Bronchial epithelial cell (primary cell): ENCODE data around the gene MARCHF3. TPM values are rescaled to one million over a fixed set of nuclear protein-coding genes. Genes with fewer than 3 reads are reported as not detected.

Source experiments
- DNase-seq: peaks from one replicate; pipeline ENCODE4 v3.0.0-alpha.2; 2010; ENCODE audit warnings: low read depth
- FAIRE-seq: peaks from 2 replicates; lab custom pipeline; 2011; peaks lifted over from hg19 to GRCh38; lab: Jason Lieb, UNC
- H3K27me3 ChIP-seq: 2 replicates; pipeline ENCODE4 v1.5.1; 2011; ENCODE audit warnings: low read length; ENCODE audit not compliant: control insufficient read depth, insufficient read depth
- H3K36me3 ChIP-seq: 2 replicates; pipeline ENCODE4 v1.5.1; 2011; ENCODE audit warnings: low read length; ENCODE audit not compliant: control insufficient read depth, insufficient read depth
- H3K4me3 ChIP-seq: 2 replicates; pipeline ENCODE4 v1.5.1; 2011; ENCODE audit warnings: mild to moderate bottlenecking, low read depth, low read length, control low read depth
- CTCF ChIP-seq: IDR thresholded peaks from 2 replicates; pipeline ENCODE4 v1.5.1; 2011; ENCODE audit warnings: mild to moderate bottlenecking, moderate library complexity, low read length, control low read depth, inconsistent platforms; ENCODE audit not compliant: insufficient read depth, severe bottlenecking
- total RNA-seq: library from RNA; depleted of rRNA; stranded (reverse); fragments of >200 nt; gene quantifications from 2 replicates; pipeline ENCODE4 v1.2.1, GENCODE V29; 2014

Gene MARCHF3
- total RNA-seq, 1 donor from 2014 or later: 1.6 TPM

- no peak for FAIRE-seq
These were observed 47.2 kb downstream of the MARCHF3 start for GRCh38 chr5:126982926-126983873.

GRCh38 chr5:126982202-126982601 lies 48.2 kb downstream of the MARCHF3 start:
- TF ChIP-seq CTCF: no peak
- Histone ChIP-seq H3K36me3 (no peaks in the 10 kb centered on the region), H3K4me3 (no peak overlapping the region), H3K27me3 (no peaks in the 10 kb centered on the region)
- no peak for DNase-seq
- no peak for FAIRE-seq

More at GRCh38 chr5:126982926-126983873, 47.2 kb downstream of the MARCHF3 start:
- TF ChIP-seq CTCF: no peak
- DNase-seq: no peak
- H3K36me3 ChIP-seq: no peaks in the 10 kb centered on the region
- no peaks in the 10 kb centered on the region for H3K27me3 ChIP-seq
- no peak overlapping the region for H3K4me3 ChIP-seq

DNA sequence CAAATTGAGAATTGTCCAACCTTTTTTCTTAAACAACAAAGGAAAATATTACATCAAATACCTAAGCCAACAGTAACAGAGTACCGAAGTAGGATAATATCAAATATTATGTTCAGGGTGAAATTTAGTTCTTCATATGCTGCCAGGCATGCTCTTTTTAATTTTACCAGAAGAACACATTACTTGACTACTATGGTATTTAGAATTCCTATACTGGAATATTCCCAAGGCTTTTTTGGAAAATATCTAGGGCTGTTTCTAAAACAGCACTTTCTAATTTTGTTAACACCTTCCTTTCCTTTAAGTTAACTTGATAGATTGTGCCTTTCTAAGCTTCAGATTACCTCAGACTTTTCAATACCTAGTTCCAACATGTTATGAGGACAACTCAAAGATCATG lies 48.7 kb downstream of the MARCHF3 start:
- no peak for FAIRE-seq
- Histone ChIP-seq H3K36me3 (no peaks in the 10 kb centered on the region), H3K4me3 (no peak overlapping the region), H3K27me3 (no peaks in the 10 kb centered on the region)
- no peak for TF ChIP-seq CTCF
- no peak for DNase-seq

GRCh38 chr5:126981222-126981621 lies 49.1 kb downstream of the MARCHF3 start:
- no peaks in the 10 kb centered on the region for H3K27me3 ChIP-seq
- FAIRE-seq (no peak), DNase-seq (no peak)
- H3K4me3 ChIP-seq: no peak overlapping the region
- H3K36me3 ChIP-seq: no peaks in the 10 kb centered on the region
- no peak for TF ChIP-seq CTCF

DNA sequence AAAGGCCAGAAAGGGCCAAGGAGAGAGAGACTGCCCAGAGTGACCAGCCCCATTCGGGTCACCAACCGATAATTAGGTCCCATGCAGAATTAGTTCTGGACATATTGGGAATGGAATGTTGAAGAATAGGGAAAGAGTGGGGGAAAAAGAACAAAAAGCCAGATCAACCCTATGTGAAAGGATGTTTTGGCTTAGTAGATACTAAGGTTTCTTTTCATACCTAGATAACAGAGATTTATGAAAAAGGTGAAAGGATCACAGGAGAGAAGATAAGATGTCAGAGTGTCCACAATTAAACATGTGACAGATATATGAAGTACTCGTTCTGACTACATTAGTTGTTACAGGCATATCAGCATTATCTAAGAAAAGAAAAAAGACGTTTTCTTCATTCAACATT lies 52.1 kb downstream of the MARCHF3 start:
- Histone ChIP-seq H3K27me3 (no peaks in the 10 kb centered on the region), H3K36me3 (no peaks in the 10 kb centered on the region), H3K4me3 (no peak overlapping the region)
- DNase-seq (no peak), FAIRE-seq (no peak)
- TF ChIP-seq CTCF: no peak
